SU-DHL-6 (cell line): Measurements from ENCODE around the gene LRCH3.

Experiments
- EZH2phosphoT487 ChIP-seq: fragments of 200-600 bp; sonication (generic), shearing (Covaris generic); conservative IDR thresholded peaks from 2 replicates; pipeline ENCODE4 v1.6.1; 2018; ENCODE audit warnings: mild to moderate bottlenecking, antibody characterized with exemption, low read length, moderate library complexity, mixed read lengths
- TF ChIP-seq, protein P1 (sequence below): fragments of 200-600 bp; sonication (generic); IDR thresholded peaks from one replicate; pipeline ENCODE4 v1.5.1; 2017; ENCODE audit warnings: antibody characterized with exemption, mild to moderate bottlenecking, low read length, moderate library complexity; ENCODE audit not compliant: insufficient read depth, poor library complexity, severe bottlenecking

DNA sequence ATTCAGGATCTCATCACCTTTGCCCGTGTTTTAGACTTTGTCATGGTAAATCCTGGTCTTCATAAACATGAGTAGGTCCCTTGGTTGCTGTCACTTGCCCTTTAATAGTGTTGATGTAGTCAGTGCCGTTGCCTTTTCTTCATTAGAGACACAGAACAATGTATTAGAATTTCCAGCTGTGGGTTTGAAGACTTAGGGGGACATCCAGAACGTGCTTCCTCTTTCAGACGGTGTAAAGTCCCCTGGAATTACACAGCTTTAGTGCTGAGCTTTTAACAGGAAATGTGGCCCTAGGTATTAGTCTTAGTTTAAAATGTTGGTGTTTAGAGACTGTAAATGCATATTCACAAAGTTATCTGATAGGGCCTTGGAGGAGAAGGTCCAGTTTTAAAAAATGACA is 8.8 kb upstream of the LRCH3 start:
- TF ChIP-seq, protein P1, sequence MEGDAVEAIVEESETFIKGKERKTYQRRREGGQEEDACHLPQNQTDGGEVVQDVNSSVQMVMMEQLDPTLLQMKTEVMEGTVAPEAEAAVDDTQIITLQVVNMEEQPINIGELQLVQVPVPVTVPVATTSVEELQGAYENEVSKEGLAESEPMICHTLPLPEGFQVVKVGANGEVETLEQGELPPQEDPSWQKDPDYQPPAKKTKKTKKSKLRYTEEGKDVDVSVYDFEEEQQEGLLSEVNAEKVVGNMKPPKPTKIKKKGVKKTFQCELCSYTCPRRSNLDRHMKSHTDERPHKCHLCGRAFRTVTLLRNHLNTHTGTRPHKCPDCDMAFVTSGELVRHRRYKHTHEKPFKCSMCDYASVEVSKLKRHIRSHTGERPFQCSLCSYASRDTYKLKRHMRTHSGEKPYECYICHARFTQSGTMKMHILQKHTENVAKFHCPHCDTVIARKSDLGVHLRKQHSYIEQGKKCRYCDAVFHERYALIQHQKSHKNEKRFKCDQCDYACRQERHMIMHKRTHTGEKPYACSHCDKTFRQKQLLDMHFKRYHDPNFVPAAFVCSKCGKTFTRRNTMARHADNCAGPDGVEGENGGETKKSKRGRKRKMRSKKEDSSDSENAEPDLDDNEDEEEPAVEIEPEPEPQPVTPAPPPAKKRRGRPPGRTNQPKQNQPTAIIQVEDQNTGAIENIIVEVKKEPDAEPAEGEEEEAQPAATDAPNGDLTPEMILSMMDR: no peak
- TF ChIP-seq EZH2phosphoT487: no peak
